Lower leg skin (tissue), 4 donors: ENCODE measurements around the gene SCGB1C2. TPM values are rescaled to one million over a fixed set of nuclear protein-coding genes. Genes with fewer than 3 reads are reported as not detected.

Experiments
- DNase-seq, 2 donors: peaks; one replicate each; pipeline ENCODE4 v3.0.0-alpha.2; 2019; ENCODE audit warnings: low spot score in 2 of 2
- H3K4me3 ChIP-seq: fragments of 200-600 bp; sonication (generic); 2 replicates; pipeline ENCODE4 v1.5.1; 2017; ENCODE audit warnings: mild to moderate bottlenecking, low read depth; ENCODE audit not compliant: poor library complexity, severe bottlenecking
- CTCF ChIP-seq, 3 donors: fragments of 450-650 bp; IDR thresholded peaks; one replicate each; pipeline ENCODE4 v1.5.1; 2016; ENCODE audit warnings: antibody characterized with exemption in 3 of 3, mild to moderate bottlenecking in 3 of 3, moderate library complexity in 2 of 3
- POLR2A ChIP-seq, 2 donors: fragments of 450-650 bp; IDR thresholded peaks; one replicate each; pipeline ENCODE4 v1.6.1; 2016 to 2017; ENCODE audit warnings: antibody characterized with exemption in 2 of 2, mild to moderate bottlenecking in 1 of 2, moderate library complexity in 1 of 2
- WGBS, 2 donors: methylation state at CpG; one replicate each; pipeline ENCODE4 v1.1.5; 2018; 5-methylcytosine and 5-hydroxymethylcytosine counted together
- intact Hi-C: fragments of 100-400 bp; cut with DNase I; formaldehyde crosslinking; loops from one replicate; pipeline ENCODE4 v1.15.0; 2023; ENCODE audit warnings: low total_unique reads
- total RNA-seq, 4 donors: library from RNA; depleted of rRNA; stranded (reverse); fragments of >200 nt; gene quantifications; one replicate each; pipeline ENCODE4 v1.1.0, GENCODE V29; 2016

The SCGB1C2 gene
- total RNA-seq, 4 donors from 2014 or later: not detected

GRCh38 chr17:170130-170670 is 32.8 kb downstream of the SCGB1C2 start:
- TF ChIP-seq CTCF (IDR thresholded peaks at IDR 0.05) (no peak), POLR2A (IDR thresholded peaks at IDR 0.05) (no peak)
- 80 to 87% methylated on average over 3 to 5 of the region's 6 CpGs for WGBS, 2 donors
- no peak overlapping the region for H3K4me3 ChIP-seq
- intact Hi-C loops: no loop called here
- no peak for DNase-seq

- H3K4me3 ChIP-seq: no peak overlapping the region
- no peak for TF ChIP-seq POLR2A (IDR thresholded peaks at IDR 0.05)
- no peak for TF ChIP-seq CTCF (IDR thresholded peaks at IDR 0.05)
- no peak for DNase-seq
- 88 to 95% methylated on average over 7 of the region's 13 CpGs for WGBS, 2 donors
- intact Hi-C loops: no loop called here
Measured at GRCh38 chr17:171871-172270, 34.5 kb downstream of the SCGB1C2 start.

- intact Hi-C loops: no loop called here
- DNase-seq: no peak
Measured at GRCh38 chr17:172401-172800, 35.0 kb downstream of the SCGB1C2 start.

GRCh38 chr17:173166-173911 is 36.0 kb downstream of the SCGB1C2 start:
- TF ChIP-seq POLR2A (IDR thresholded peaks at IDR 0.05) (no peak), CTCF (IDR thresholded peaks at IDR 0.05) (no peak)
- no peak for DNase-seq
- 78 to 88% methylated on average over 10 of the region's 10 CpGs for WGBS, 2 donors
- H3K4me3 ChIP-seq: no peak overlapping the region
- intact Hi-C loops: no loop called here

More at GRCh38 chr17:172401-172800, 35.0 kb downstream of the SCGB1C2 start:
- H3K4me3 ChIP-seq: no peak overlapping the region
- TF ChIP-seq CTCF (IDR thresholded peaks at IDR 0.05) (no peak), POLR2A (IDR thresholded peaks at IDR 0.05) (no peak)
- 83 to 87% methylated on average over 11 of the region's 11 CpGs for WGBS, 2 donors

GRCh38 chr17:177155-177554 is 39.8 kb downstream of the SCGB1C2 start:
- intact Hi-C loops: no loop called here
- TF ChIP-seq CTCF (IDR thresholded peaks at IDR 0.05) (no peak), POLR2A (IDR thresholded peaks at IDR 0.05) (no peak)
- no peak for DNase-seq
- H3K4me3 ChIP-seq: no peak overlapping the region
- WGBS, 2 donors: 74 to 95% methylated on average over 3 of the region's 3 CpGs
